Vagina (tissue), 2 donors: ENCODE results near the gene EFNA3.

Experiments used
- CTCF ChIP-seq, 3 experiments: fragments of 450-650 bp in 2 of 3; fragments of 200-600 bp in 1 of 3; sonication (generic) in 1 of 3; IDR thresholded peaks; one replicate each; pipeline ENCODE4 v1.5.1; 2017 to 2019; ENCODE audit warnings: antibody characterized with exemption in 3 of 3, mild to moderate bottlenecking in 2 of 3, moderate library complexity in 2 of 3
- POLR2A ChIP-seq, 2 donors: fragments of 450-650 bp; IDR thresholded peaks; one replicate each; pipeline ENCODE4 v1.6.1; 2017; ENCODE audit warnings: antibody characterized with exemption in 2 of 2, mild to moderate bottlenecking in 2 of 2, moderate library complexity in 2 of 2
- POLR2AphosphoS5 ChIP-seq, 2 donors: sonication (generic); formaldehyde crosslinking; IDR thresholded peaks; one replicate each; pipeline ENCODE4 v1.9.0; 2017; ENCODE audit warnings: antibody characterized with exemption in 2 of 2, mild to moderate bottlenecking in 2 of 2, low read depth in 1 of 2; ENCODE audit not compliant: insufficient read depth in 1 of 2

GRCh38 chr1:155063550-155064110, 15.0 kb upstream of the EFNA3 start, which contains the start of gene EFNA4:
- TF ChIP-seq CTCF (IDR thresholded peaks at IDR 0.05) (no peak), POLR2A (IDR thresholded peaks at IDR 0.05) (peak in 1 of 2 donors; percentile 7), POLR2AphosphoS5 (IDR thresholded peaks at IDR 0.05; ENCODE audit: insufficient read depth in 1 of 2, low read depth in 1 of 2) (peak; percentile 65 to 74)
